K562 (cell line): ENCODE results near the gene IFI6.
A peak's percentile ranks its signal among the peaks of the same experiment; 100 is the strongest.

Source experiments
- CEBPB ChIP-seq: fragments of 450-650 bp; IDR thresholded peaks from 2 replicates; pipeline ENCODE4 v1.6.1; 2016; ENCODE audit warnings: missing genetic modification characterization, missing compliant biosample characterization
- CREM ChIP-seq: IDR thresholded peaks from 2 replicates; pipeline ENCODE4 v1.6.1; 2014; ENCODE audit warnings: antibody characterized with exemption, low read depth
- HNRNPUL1 ChIP-seq: fragments of 200-400 bp; formaldehyde crosslinking; IDR thresholded peaks from 2 replicates; pipeline ENCODE4 v1.6.1; 2017; ENCODE audit warnings: low read length
- UBTF ChIP-seq, 2 experiments: IDR thresholded peaks; 2 replicates each; pipeline ENCODE4 v1.6.1; 2012; ENCODE audit warnings: improper control_type of control experiment in 2 of 2, low read depth in 2 of 2, low read length in 2 of 2, borderline replicate concordance in 1 of 2
- ZNF644 ChIP-seq: fragments of 200-800 bp; sonication (Bioruptor generic); IDR thresholded peaks from 2 replicates; pipeline ENCODE4 v1.6.1; 2016; ENCODE audit warnings: low read depth, missing genetic modification characterization, missing compliant biosample characterization
- TF ChIP-seq, protein P1 (sequence below), 3 experiments: IDR thresholded peaks in 2 of 3; conservative IDR thresholded peaks in 1 of 3; 2 replicates each; pipeline ENCODE4 v1.5.1; 2011 to 2012; ENCODE audit warnings: low read length in 3 of 3, mild to moderate bottlenecking in 3 of 3, control low read depth in 2 of 3, improper control_type of control experiment in 1 of 3, inconsistent platforms in 1 of 3, low read depth in 1 of 3, mixed read lengths in 1 of 3, moderate library complexity in 1 of 3; ENCODE audit not compliant: insufficient read depth in 2 of 3

- TF ChIP-seq CREM, result no peak
- TF ChIP-seq HNRNPUL1, result no peak
- TF ChIP-seq, protein P1, sequence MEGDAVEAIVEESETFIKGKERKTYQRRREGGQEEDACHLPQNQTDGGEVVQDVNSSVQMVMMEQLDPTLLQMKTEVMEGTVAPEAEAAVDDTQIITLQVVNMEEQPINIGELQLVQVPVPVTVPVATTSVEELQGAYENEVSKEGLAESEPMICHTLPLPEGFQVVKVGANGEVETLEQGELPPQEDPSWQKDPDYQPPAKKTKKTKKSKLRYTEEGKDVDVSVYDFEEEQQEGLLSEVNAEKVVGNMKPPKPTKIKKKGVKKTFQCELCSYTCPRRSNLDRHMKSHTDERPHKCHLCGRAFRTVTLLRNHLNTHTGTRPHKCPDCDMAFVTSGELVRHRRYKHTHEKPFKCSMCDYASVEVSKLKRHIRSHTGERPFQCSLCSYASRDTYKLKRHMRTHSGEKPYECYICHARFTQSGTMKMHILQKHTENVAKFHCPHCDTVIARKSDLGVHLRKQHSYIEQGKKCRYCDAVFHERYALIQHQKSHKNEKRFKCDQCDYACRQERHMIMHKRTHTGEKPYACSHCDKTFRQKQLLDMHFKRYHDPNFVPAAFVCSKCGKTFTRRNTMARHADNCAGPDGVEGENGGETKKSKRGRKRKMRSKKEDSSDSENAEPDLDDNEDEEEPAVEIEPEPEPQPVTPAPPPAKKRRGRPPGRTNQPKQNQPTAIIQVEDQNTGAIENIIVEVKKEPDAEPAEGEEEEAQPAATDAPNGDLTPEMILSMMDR (IDR thresholded peaks at IDR 0.05 in 2 of 3, conservative IDR thresholded peaks at IDR 0.05 in 1 of 3; ENCODE audit: insufficient read depth in 2 of 3, low read depth in 1 of 3, low read length in 3 of 3), result peak in 1 of 3 experiments; percentile 9; a peak in 1 of 6 replicates
- TF ChIP-seq CEBPB (tag), result no peak
- TF ChIP-seq UBTF (IDR thresholded peaks at IDR 0.05; ENCODE audit: borderline replicate concordance in 1 of 2, low read depth in 2 of 2, low read length in 2 of 2), result no peak
- TF ChIP-seq ZNF644 (tag), result no peak
These were observed 14.4 kb upstream of the IFI6 start for GRCh38 chr1:27686223-27686990.
